NCI-H1417 treated with DMSO at 0.1 percent for 48 hours (cell line): ENCODE data around the gene NR2E1.

Source experiments
- DNase-seq: peaks from one replicate; lab custom pipeline; 2025; lab: John Stamatoyannopoulos, UW

NR2E1 gene

DNA sequence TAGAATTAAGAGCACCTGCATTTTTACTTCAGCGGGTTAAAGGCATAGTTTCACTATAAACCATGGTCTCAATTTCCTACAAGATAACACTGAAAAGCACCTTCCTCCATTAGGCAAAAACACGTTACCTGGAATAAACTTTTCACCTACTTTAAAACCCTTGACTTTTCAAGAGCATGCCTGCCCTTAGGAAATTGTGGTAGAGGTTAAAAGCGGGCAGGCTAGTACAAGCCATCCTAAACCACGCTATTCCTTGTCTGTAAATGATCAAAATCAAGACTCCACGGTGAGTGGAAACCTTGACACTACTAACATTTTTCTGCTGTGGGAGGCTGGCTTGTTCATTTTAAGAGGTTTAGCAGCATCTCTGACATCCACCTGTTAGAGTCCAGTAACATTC, 43.9 kb downstream of the NR2E1 start:
- DNase-seq, result no peak

DNA sequence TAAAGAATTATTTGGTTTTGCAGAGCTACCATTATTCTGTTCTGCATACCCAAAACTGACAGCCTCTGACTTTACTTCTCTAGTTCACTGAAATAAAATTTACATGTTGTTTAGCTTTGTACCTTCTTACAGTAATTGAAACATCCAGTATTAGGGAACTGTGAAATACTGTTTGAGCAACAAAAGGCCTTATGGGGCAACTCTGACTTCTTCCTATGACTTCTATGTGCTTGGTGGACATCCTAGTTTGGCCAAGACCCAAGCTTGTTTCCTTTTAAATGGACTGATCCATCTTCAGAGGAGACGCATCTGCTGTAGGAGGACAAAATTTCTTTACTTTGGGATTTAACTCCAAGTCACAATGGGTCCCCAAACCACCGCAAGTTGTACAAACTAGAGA, 44.7 kb downstream of the NR2E1 start:
- DNase-seq, result no peak

- no peak for DNase-seq
Measured at GRCh38 chr6:108211671-108212070, 45.8 kb downstream of the NR2E1 start.

GRCh38 chr6:108222064-108222463, 56.2 kb downstream of the NR2E1 start:
- no peak for DNase-seq

DNA sequence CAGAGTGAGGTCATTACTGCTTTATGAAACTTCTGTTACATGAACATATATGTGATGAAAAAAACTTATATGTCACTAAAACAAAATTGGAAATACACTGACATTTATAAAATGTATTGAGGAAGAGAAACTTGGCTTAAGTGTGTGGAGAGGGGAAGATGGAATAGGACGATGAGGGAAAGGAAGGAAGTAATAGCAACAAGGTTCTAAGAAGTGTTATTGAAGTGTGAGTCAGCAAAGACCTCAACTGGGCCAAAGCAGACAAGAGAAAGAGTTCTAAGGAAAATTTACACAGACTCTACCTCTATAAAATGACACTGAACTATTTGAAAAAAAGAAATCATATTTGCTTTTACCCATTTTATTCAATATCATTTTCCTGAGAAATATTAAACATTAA, 56.7 kb downstream of the NR2E1 start:
- DNase-seq, result no peak

DNA sequence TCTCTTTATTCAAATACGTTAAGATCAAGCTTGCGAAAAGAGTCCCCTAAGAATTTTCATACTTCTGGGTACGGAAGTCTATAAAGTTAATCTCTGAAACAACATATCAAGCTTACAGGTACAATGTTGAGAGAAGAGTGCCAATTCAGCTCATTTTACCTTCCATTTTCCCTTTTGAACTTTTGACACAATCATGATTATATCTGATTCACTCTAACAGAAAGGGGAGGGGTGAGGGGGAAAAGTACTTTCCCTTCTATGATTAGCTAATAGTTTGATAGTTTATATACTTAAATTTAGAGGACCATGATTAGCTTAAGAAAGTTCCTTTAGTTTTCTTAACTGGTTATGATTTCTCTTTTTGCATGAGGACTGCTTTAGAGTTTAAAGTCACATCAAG, 61.5 kb downstream of the NR2E1 start:
- DNase-seq, result no peak

- no peak for DNase-seq
Measured at GRCh38 chr6:108228416-108228815, 62.6 kb downstream of the NR2E1 start.

GRCh38 chr6:108235127-108235526, 69.3 kb downstream of the NR2E1 start:
- no peak for DNase-seq

DNA sequence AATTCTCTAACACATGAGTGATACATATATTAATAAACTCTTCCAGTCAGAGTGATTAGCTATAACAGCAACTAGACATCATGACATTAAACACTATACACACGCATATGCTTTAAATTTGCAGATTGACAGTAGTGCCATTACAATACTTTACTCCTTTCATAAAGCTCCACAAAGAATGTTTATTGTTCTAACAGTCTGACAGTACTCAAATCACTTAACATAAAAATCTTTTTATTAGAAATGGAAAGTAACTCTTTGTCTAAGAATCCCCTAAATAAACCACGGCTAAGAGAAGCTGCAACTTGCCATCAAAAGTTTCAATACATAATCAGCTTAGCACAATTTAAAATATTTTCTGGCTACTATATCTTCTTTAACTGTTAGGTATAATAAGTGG, 71.0 kb downstream of the NR2E1 start:
- DNase-seq, result no peak

DNA sequence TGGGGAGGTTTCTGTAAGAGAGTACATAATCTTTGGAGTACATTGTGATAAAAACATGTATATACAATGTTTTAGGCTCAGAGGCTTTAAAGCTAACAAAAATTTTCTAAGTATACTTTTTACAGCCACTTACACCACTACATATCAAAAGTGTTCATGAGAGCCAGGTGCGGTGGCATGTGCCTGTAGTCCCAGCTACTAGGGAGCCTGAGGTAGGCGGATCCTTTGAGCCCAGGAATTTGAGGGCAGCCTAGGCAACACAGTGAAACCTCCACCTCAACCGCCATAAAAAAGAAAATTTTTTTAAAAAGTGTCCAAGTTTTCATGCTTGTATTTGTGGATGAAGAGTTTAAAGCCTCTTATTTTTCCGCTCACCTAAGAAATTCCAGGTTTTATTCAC, 72.5 kb downstream of the NR2E1 start:
- no peak for DNase-seq
